ENCODE measurements around the gene TBCK. TPM values are rescaled to one million over a fixed set of nuclear protein-coding genes. Genes with fewer than 3 reads are reported as not detected.

The TBCK gene
- total RNA-seq, 1 experiment from 2014 or later: 22.3 TPM

DNA sequence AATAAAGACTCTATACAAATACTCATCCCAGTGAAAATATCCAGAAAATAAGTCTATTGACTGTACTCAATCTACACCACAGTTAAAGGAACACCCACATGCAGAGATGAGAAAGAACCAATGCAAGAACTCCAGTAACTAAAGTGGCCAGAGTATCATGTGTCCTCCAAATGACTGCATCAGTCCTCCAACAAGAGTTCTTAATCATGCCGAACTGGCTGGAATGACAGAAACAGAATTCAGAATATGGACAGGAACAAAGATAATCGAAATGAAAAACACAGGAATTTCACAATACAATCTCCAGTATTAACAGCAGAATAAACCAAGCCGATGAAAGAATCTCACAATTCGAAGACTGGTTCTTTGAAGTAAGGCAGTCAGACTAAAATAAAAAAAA lies 210.3 kb downstream of the TBCK start:
- ATAC-seq (no peak), DNase-seq (ENCODE audit: low read depth, low spot score) (no peak)
- Histone ChIP-seq H3K4me2 (ENCODE audit: low read length) (no peak overlapping the region), H3K79me2 (ENCODE audit: insufficient read depth, low read length) (no peaks in the 10 kb centered on the region), H3K4me3 (replicated peaks in 1 of 2; ENCODE audit: low read depth in 1 of 2, low read length in 2 of 2) (no peak overlapping the region), H3K27me3 (ENCODE audit: insufficient read depth, low read length) (no peaks in the 10 kb centered on the region), H3K36me3 (ENCODE audit: control insufficient read depth in 1 of 2, insufficient read depth in 2 of 2, low read length in 2 of 2) (no peaks in the 10 kb centered on the region; a peak in 1 of 4 replicates), H3K27ac (ENCODE audit: low read depth, low read length) (no peak overlapping the region), H3K9me2 (ENCODE audit: insufficient read depth) (peaks cover 3% of the 10 kb centered on the region; the same call in 1 of the 2 replicates), H2AFZ (ENCODE audit: low read depth, low read length, poor library complexity, severe bottlenecking) (no peak overlapping the region), H3K9me3 (ENCODE audit: control insufficient read depth in 1 of 2, insufficient read depth in 1 of 2, low read depth in 1 of 2, low read length in 2 of 2) (no peaks in the 10 kb centered on the region), H4K20me1 (ENCODE audit: insufficient read depth) (no peaks in the 10 kb centered on the region), H3K4me1 (ENCODE audit: control insufficient read depth in 1 of 2, insufficient read depth in 2 of 2, low read length in 2 of 2) (no peaks in the 10 kb centered on the region), H3K9ac (ENCODE audit: low read length) (no peak overlapping the region)
- intact Hi-C loops (cut with micrococcal nuclease): no loop called here
- ChIA-PET RAD21 (ENCODE audit: low non-redundant PET in 1 of 2, low total read pairs in 2 of 2, uncharacterized antibody in 2 of 2, unreplicated experiment in 2 of 2) (no interaction called here), CTCF (no interaction called here), POLR2A (no interaction called here)
- BruUV-seq (replicated peaks): no TSS peak
- no peak for TF ChIP-seq RAD21 (IDR thresholded peaks at IDR 0.05; ENCODE audit: low read depth)
- TF ChIP-seq EGR1 (IDR thresholded peaks at IDR 0.05; ENCODE audit: low read depth): no peak
- TF ChIP-seq TCF7L2 (IDR thresholded peaks at IDR 0.05; ENCODE audit: borderline replicate concordance, extremely low read depth, insufficient read depth, insufficient read length): no peak
- TF ChIP-seq, protein P1, sequence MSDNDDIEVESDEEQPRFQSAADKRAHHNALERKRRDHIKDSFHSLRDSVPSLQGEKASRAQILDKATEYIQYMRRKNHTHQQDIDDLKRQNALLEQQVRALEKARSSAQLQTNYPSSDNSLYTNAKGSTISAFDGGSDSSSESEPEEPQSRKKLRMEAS (IDR thresholded peaks at IDR 0.05): no peak
- no peak for TF ChIP-seq EZH2phosphoT487 (IDR thresholded peaks at IDR 0.05; ENCODE audit: borderline replicate concordance)
- TF ChIP-seq, protein P2, sequence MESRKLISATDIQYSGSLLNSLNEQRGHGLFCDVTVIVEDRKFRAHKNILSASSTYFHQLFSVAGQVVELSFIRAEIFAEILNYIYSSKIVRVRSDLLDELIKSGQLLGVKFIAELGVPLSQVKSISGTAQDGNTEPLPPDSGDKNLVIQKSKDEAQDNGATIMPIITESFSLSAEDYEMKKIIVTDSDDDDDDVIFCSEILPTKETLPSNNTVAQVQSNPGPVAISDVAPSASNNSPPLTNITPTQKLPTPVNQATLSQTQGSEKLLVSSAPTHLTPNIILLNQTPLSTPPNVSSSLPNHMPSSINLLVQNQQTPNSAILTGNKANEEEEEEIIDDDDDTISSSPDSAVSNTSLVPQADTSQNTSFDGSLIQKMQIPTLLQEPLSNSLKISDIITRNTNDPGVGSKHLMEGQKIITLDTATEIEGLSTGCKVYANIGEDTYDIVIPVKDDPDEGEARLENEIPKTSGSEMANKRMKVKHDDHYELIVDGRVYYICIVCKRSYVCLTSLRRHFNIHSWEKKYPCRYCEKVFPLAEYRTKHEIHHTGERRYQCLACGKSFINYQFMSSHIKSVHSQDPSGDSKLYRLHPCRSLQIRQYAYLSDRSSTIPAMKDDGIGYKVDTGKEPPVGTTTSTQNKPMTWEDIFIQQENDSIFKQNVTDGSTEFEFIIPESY (IDR thresholded peaks at IDR 0.05; ENCODE audit: extremely low read depth, insufficient replicate concordance, low read length): no peak
- no peak for TF ChIP-seq POLR2A (IDR thresholded peaks at IDR 0.05; ENCODE audit: borderline replicate concordance, extremely low read depth, insufficient read depth, insufficient read length)
- TF ChIP-seq SP1 (IDR thresholded peaks at IDR 0.05; ENCODE audit: low read depth): no peak
- TF ChIP-seq, protein P3, sequence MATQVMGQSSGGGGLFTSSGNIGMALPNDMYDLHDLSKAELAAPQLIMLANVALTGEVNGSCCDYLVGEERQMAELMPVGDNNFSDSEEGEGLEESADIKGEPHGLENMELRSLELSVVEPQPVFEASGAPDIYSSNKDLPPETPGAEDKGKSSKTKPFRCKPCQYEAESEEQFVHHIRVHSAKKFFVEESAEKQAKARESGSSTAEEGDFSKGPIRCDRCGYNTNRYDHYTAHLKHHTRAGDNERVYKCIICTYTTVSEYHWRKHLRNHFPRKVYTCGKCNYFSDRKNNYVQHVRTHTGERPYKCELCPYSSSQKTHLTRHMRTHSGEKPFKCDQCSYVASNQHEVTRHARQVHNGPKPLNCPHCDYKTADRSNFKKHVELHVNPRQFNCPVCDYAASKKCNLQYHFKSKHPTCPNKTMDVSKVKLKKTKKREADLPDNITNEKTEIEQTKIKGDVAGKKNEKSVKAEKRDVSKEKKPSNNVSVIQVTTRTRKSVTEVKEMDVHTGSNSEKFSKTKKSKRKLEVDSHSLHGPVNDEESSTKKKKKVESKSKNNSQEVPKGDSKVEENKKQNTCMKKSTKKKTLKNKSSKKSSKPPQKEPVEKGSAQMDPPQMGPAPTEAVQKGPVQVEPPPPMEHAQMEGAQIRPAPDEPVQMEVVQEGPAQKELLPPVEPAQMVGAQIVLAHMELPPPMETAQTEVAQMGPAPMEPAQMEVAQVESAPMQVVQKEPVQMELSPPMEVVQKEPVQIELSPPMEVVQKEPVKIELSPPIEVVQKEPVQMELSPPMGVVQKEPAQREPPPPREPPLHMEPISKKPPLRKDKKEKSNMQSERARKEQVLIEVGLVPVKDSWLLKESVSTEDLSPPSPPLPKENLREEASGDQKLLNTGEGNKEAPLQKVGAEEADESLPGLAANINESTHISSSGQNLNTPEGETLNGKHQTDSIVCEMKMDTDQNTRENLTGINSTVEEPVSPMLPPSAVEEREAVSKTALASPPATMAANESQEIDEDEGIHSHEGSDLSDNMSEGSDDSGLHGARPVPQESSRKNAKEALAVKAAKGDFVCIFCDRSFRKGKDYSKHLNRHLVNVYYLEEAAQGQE (IDR thresholded peaks at IDR 0.05; ENCODE audit: low read depth): no peak
- no peak for TF ChIP-seq POLR2AphosphoS5 (IDR thresholded peaks at IDR 0.05; ENCODE audit: low read depth, low read length)
- no peak for TF ChIP-seq ZNF274 (IDR thresholded peaks at IDR 0.05; ENCODE audit: low read depth, low read length)
- TF ChIP-seq SIN3A (IDR thresholded peaks at IDR 0.05; ENCODE audit: low read depth): no peak
